ENCODE measurements around the gene OARD1.

OARD1 gene

DNA sequence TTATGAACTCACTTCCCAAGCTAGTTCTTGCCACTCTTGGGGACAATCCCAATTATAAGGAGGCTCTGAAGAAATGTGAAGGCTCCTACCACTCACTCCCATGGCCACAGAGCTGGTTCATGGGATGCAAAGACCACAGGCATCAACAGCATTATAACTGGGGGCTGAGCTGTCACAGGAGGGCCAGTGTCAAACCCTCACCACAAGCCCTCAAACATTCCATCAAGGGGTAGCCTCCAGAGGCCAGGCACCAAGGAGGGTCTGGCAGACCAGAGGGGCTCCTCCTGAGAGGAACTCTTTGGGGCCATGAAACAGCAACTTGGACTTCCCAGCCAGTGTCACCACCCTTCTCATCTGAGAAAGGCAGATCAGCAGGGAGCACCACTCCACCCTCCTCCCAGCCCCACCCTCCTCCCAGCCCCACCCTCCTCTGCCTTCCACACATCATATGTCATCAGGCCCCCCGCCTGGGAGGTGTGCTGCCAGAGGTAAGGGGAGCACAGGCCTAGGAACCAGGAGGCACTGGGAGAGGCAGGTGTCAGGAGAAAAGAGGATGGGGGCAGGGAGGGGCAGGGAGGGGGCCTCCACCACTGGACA is 31.1 kb downstream of the OARD1 start:
- H3K23ac ChIP-seq (ENCODE audit: low read length), result no peak overlapping the region
- no peaks in the 10 kb centered on the region for H3K27me3 ChIP-seq (ENCODE audit: insufficient read depth, low read length, poor library complexity)
- no peak overlapping the region for H3K56ac ChIP-seq (ENCODE audit: low read length)
- no peak overlapping the region for H4K5ac ChIP-seq (ENCODE audit: low read length)
- no peaks in the 10 kb centered on the region for H3K36me3 ChIP-seq (ENCODE audit: control insufficient read depth, insufficient read depth, low read length)
- H3K79me2 ChIP-seq (ENCODE audit: control insufficient read depth, insufficient read depth, low read length), result no peaks in the 10 kb centered on the region
- H2BK5ac ChIP-seq (ENCODE audit: low read length), result no peak overlapping the region
- WGBS (ENCODE audit: extremely low coverage, insufficient coverage, low lambda C conversion rate), result no CpG with 5 or more reads among the region's 1 CpG
- no peak overlapping the region for H2AK5ac ChIP-seq (ENCODE audit: low read length)
- H3K79me1 ChIP-seq (ENCODE audit: low read length), result no peaks in the 10 kb centered on the region
- no peak overlapping the region for H3K27ac ChIP-seq (ENCODE audit: low read depth, low read length)
- H2BK15ac ChIP-seq (replicated peaks; ENCODE audit: low read depth), result no peak overlapping the region
- H3K4ac ChIP-seq (ENCODE audit: low read depth, low read length), result no peak overlapping the region
- H3K18ac ChIP-seq (ENCODE audit: low read length), result no peak overlapping the region
- no peak overlapping the region for H3K4me3 ChIP-seq (ENCODE audit: low read length)
- no peaks in the 10 kb centered on the region for H3K4me1 ChIP-seq (ENCODE audit: control insufficient read depth, low read depth, low read length)
- no peak overlapping the region for H4K8ac ChIP-seq (ENCODE audit: low read depth, low read length)
- no peak overlapping the region for H3K4me2 ChIP-seq (ENCODE audit: low read length)
- H3K9ac ChIP-seq (ENCODE audit: low read length), result no peak overlapping the region
- no peak for DNase-seq
- no peak overlapping the region for H2BK120ac ChIP-seq (ENCODE audit: low read depth, low read length)

DNA sequence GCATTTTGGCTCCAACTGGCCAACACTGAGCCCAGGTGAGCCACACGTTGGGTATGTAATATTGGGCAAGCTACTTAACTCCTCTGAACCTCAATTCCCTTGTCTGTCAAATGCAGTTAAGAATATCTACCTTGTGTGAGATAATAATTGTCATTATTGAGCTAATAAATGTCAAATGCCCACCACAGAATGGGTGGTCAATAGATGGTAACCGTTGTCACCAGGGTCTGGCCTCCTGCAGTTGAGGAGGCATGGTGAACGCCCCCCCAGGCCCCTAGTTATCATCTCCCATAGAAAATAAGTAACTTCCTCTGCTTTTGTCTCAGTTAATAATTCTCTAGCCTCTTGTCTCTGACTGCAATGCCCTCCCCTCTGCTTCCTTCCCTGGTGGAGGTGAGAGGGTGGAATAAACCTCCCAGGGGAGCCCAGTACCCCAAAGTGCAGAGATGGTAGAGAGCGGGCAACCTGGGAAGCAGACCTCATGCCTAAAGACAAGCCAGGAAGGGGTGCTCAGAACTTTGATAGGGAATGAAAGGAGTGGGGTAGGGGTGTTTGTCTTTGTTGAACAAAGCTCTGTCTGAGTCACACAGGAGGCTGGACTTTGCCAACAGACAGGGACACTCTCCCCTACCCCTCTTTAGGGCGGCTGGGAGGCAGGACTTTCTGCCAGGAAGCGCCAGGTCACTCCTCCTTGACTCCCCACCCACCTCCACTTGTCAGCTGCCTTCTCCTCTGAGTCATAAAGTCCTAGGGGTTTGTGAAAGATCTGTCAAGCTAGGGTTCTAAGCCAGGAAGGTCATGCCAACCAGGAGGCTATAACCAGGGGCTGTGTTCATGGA is 31.8 kb downstream of the OARD1 start:
- Histone ChIP-seq H3K79me1 (ENCODE audit: low read length) (no peaks in the 10 kb centered on the region), H2AK5ac (ENCODE audit: low read length) (no peak overlapping the region), H3K27ac (ENCODE audit: low read depth, low read length) (no peak overlapping the region), H4K8ac (ENCODE audit: low read depth, low read length) (no peak overlapping the region), H3K23ac (ENCODE audit: low read length) (no peak overlapping the region), H3K79me2 (ENCODE audit: control insufficient read depth, insufficient read depth, low read length) (no peaks in the 10 kb centered on the region), H3K36me3 (ENCODE audit: control insufficient read depth, insufficient read depth, low read length) (no peaks in the 10 kb centered on the region), H3K4me1 (ENCODE audit: control insufficient read depth, low read depth, low read length) (no peaks in the 10 kb centered on the region), H3K4me2 (ENCODE audit: low read length) (no peak overlapping the region), H3K56ac (ENCODE audit: low read length) (no peak overlapping the region), H4K5ac (ENCODE audit: low read length) (no peak overlapping the region), H2BK120ac (ENCODE audit: low read depth, low read length) (no peak overlapping the region), H3K4me3 (ENCODE audit: low read length) (no peak overlapping the region), H3K27me3 (ENCODE audit: insufficient read depth, low read length, poor library complexity) (no peaks in the 10 kb centered on the region), H2BK15ac (replicated peaks; ENCODE audit: low read depth) (no peak overlapping the region), H3K9ac (ENCODE audit: low read length) (no peak overlapping the region), H3K18ac (ENCODE audit: low read length) (no peak overlapping the region), H3K4ac (ENCODE audit: low read depth, low read length) (no peak overlapping the region), H2BK5ac (ENCODE audit: low read length) (no peak overlapping the region)
- DNase-seq, result peak; percentile 49
- WGBS (ENCODE audit: extremely low coverage, insufficient coverage, low lambda C conversion rate), result no CpG with 5 or more reads among the region's 6 CpGs

DNA sequence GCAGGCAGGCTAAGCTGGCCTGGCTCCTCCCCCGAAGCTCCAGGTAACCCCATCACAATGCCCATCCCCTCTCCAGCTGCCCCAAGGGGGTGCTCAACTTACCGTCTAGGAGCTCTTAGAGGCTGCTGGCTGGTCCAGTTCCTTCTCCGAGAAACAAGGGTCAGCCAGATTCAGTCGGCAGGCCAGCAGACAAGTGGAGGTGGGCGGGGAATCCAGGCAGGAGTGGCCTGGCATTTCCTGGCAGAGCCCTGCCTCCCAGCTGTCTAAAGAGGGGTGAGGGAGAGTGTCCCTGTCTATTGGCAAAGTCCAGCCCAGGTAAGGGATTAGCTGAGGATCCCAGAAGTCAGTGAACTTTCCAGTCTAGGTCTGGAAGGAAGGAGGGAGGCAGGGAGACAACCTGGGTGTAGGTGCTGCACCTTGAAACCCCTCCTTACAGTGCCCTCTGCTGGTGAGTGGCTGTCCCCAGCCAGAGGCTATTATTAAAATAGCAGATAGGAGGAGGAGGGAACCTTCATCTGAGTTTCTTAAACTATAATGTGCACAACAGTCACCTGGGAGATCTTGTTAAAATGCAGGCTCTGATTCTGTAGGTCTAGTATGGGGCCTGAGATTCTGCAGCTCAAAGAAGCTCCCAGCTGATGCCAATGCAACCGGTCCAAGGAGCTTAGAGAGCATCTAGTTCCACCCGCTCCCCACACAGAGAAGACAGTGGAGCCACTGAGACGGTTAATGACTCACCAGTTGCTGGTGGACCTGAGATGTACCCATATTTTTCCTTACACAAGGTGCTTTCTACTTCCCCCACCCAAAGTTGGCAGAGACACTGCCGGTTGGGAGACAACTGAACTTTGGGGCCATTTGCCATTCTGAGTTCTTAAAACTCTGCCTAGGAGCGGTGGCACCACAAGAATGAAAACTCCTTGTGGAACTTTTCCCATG is 32.8 kb downstream of the OARD1 start, which contains the start of gene UNC5CL:
Gene UNC5CL, minus strand, starts transcription at position 162 of the 939 bp plus-strand sequence. CDS start 4,147 bp downstream, outside the sequence.
- Histone ChIP-seq H4K5ac (ENCODE audit: low read length) (no peak within 1 kb of the TSS), H3K56ac (ENCODE audit: low read length) (no peak within 1 kb of the TSS), H2AK5ac (ENCODE audit: low read length) (no peak within 1 kb of the TSS), H3K4me1 (ENCODE audit: control insufficient read depth, low read depth, low read length) (no peaks in the 10 kb centered on the region), H3K79me1 (ENCODE audit: low read length) (no peaks in the 10 kb centered on the region), H2BK5ac (ENCODE audit: low read length) (no peak within 1 kb of the TSS), H3K4me2 (ENCODE audit: low read length) (no peak within 1 kb of the TSS), H4K8ac (ENCODE audit: low read depth, low read length) (no peak within 1 kb of the TSS), H2BK15ac (replicated peaks; ENCODE audit: low read depth) (no peak within 1 kb of the TSS), H3K27ac (ENCODE audit: low read depth, low read length) (no peak within 1 kb of the TSS), H3K9ac (ENCODE audit: low read length) (no peak within 1 kb of the TSS), H3K4ac (ENCODE audit: low read depth, low read length) (no peak within 1 kb of the TSS), H3K36me3 (ENCODE audit: control insufficient read depth, insufficient read depth, low read length) (no peaks in the 10 kb centered on the region), H3K18ac (ENCODE audit: low read length) (no peak within 1 kb of the TSS), H3K79me2 (ENCODE audit: control insufficient read depth, insufficient read depth, low read length) (no peaks in the 10 kb centered on the region), H3K4me3 (ENCODE audit: low read length) (no peak within 1 kb of the TSS), H3K23ac (ENCODE audit: low read length) (no peak within 1 kb of the TSS), H3K27me3 (ENCODE audit: insufficient read depth, low read length, poor library complexity) (no peaks in the 10 kb centered on the region), H2BK120ac (ENCODE audit: low read depth, low read length) (no peak within 1 kb of the TSS)
- WGBS (ENCODE audit: extremely low coverage, insufficient coverage, low lambda C conversion rate), result no CpG with 5 or more reads among the region's 10 CpGs
- DNase-seq, result peak; percentile 74

DNA sequence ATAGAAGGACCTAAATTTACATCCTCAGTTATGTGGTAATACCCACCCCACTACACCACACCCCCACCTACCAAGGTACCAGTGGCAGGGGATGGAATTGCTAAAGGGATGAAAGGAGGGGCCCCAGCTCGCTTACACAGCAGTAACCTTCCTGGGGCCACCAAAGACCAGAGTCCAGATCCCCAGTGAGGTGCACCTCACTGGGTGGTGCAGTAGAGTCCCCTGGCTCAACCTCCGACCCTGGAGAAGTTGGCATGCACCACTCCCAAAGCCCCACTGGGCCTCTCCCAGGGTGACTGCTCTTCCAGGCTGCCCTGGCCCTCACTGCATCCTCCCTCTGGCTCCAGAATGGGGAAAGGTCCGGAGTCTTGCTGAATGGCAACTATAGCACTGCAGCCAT is 34.0 kb downstream of the OARD1 start:
- Histone ChIP-seq H4K8ac (ENCODE audit: low read depth, low read length) (no peak overlapping the region), H3K4me3 (ENCODE audit: low read length) (no peak overlapping the region)
- WGBS (ENCODE audit: extremely low coverage, insufficient coverage, low lambda C conversion rate), result no CpG with 5 or more reads among the region's 3 CpGs

DNA sequence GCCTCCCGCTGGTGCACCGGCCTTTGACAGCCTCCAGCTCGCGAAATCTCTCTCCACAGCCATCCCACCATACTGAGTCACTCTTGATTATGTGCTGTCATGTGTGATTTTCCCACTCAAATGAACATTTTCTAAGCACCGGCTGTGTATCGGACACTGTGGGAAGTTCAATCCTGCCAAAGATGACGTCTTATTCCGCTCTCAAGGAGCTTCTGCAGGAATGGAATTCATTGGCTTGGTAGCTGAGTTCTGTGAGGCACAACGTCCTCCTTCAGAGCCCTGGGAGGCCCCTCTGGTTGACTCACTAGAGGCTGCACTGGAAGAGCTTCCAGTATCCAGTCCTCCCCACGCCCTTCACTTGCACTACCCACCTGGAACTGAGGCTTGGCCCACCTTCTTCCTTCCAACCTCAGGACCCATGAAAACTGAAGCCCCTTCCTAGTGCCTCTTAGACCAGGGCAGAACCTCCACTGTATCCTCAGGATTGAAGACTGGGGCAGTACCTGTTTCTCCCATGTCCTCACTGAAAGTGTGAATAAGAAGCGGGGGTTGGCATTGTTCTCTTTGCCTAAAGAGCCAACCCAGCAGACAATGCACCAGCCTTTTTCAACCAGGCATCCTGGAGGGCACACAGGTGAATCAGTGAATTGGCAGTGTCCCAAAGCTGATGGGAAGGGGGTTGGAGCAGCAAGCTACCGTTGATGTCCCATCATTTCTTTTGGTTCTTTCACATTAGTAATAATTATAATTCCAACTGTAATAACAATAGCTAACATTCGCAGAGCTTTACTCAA is 34.9 kb downstream of the OARD1 start:
- H3K79me1 ChIP-seq (ENCODE audit: low read length), result no peaks in the 10 kb centered on the region
- H3K4me3 ChIP-seq (ENCODE audit: low read length), result no peak overlapping the region
- H4K5ac ChIP-seq (ENCODE audit: low read length), result no peak overlapping the region
- no peak overlapping the region for H2BK5ac ChIP-seq (ENCODE audit: low read length)
- no peak overlapping the region for H3K4ac ChIP-seq (ENCODE audit: low read depth, low read length)
- H3K9ac ChIP-seq (ENCODE audit: low read length), result no peak overlapping the region
- no peak overlapping the region for H2BK15ac ChIP-seq (replicated peaks; ENCODE audit: low read depth)
- H4K8ac ChIP-seq (ENCODE audit: low read depth, low read length), result no peak overlapping the region
- no CpG with 5 or more reads among the region's 13 CpGs for WGBS (ENCODE audit: extremely low coverage, insufficient coverage, low lambda C conversion rate)
- no peaks in the 10 kb centered on the region for H3K36me3 ChIP-seq (ENCODE audit: control insufficient read depth, insufficient read depth, low read length)
- H2BK120ac ChIP-seq (ENCODE audit: low read depth, low read length), result no peak overlapping the region
- no peak overlapping the region for H3K4me2 ChIP-seq (ENCODE audit: low read length)
- H3K18ac ChIP-seq (ENCODE audit: low read length), result no peak overlapping the region
- DNase-seq, result no peak
- no peaks in the 10 kb centered on the region for H3K4me1 ChIP-seq (ENCODE audit: control insufficient read depth, low read depth, low read length)
- H2AK5ac ChIP-seq (ENCODE audit: low read length), result no peak overlapping the region
- no peak overlapping the region for H3K23ac ChIP-seq (ENCODE audit: low read length)
- H3K56ac ChIP-seq (ENCODE audit: low read length), result no peak overlapping the region
- no peak overlapping the region for H3K27ac ChIP-seq (ENCODE audit: low read depth, low read length)
- no peaks in the 10 kb centered on the region for H3K27me3 ChIP-seq (ENCODE audit: insufficient read depth, low read length, poor library complexity)
- H3K79me2 ChIP-seq (ENCODE audit: control insufficient read depth, insufficient read depth, low read length), result no peaks in the 10 kb centered on the region

More for the DNA sequence above, 34.0 kb downstream of the OARD1 start:
- no peak overlapping the region for H2AK5ac ChIP-seq (ENCODE audit: low read length)
- H4K5ac ChIP-seq (ENCODE audit: low read length), result no peak overlapping the region
- H3K36me3 ChIP-seq (ENCODE audit: control insufficient read depth, insufficient read depth, low read length), result no peaks in the 10 kb centered on the region
- no peak overlapping the region for H2BK120ac ChIP-seq (ENCODE audit: low read depth, low read length)
- no peak overlapping the region for H3K18ac ChIP-seq (ENCODE audit: low read length)
- H3K9ac ChIP-seq (ENCODE audit: low read length), result no peak overlapping the region
- H3K27me3 ChIP-seq (ENCODE audit: insufficient read depth, low read length, poor library complexity), result no peaks in the 10 kb centered on the region
- H3K56ac ChIP-seq (ENCODE audit: low read length), result no peak overlapping the region
- H2BK5ac ChIP-seq (ENCODE audit: low read length), result no peak overlapping the region
- H3K4me1 ChIP-seq (ENCODE audit: control insufficient read depth, low read depth, low read length), result no peaks in the 10 kb centered on the region
- no peak for DNase-seq
- H2BK15ac ChIP-seq (replicated peaks; ENCODE audit: low read depth), result no peak overlapping the region
- H3K23ac ChIP-seq (ENCODE audit: low read length), result no peak overlapping the region
- no peak overlapping the region for H3K27ac ChIP-seq (ENCODE audit: low read depth, low read length)
- no peak overlapping the region for H3K4me2 ChIP-seq (ENCODE audit: low read length)
- H3K4ac ChIP-seq (ENCODE audit: low read depth, low read length), result no peak overlapping the region
- H3K79me2 ChIP-seq (ENCODE audit: control insufficient read depth, insufficient read depth, low read length), result no peaks in the 10 kb centered on the region
- H3K79me1 ChIP-seq (ENCODE audit: low read length), result no peaks in the 10 kb centered on the region

Measured in mesendoderm (in vitro differentiated cells).